GM23338 (cell line): ENCODE results near the gene FAM177A1. TPM values are rescaled to one million over a fixed set of nuclear protein-coding genes. Genes with fewer than 3 reads are reported as not detected.
A peak's percentile ranks its signal among the peaks of the same experiment; 100 is the strongest.

Source experiments
- ATAC-seq: fragments of 200-7000 bp; cut with Tn5 transposase; 3 replicates; pipeline ENCODE4 v1.9.1; 2020
- DNase-seq: peaks from one replicate; pipeline ENCODE4 v3.0.0-alpha.2; 2015; ENCODE audit warnings: low spot score
- H2AFZ ChIP-seq: fragments of 200-600 bp; sonication (generic); 2 replicates; pipeline ENCODE4 v1.8.0; 2016; ENCODE audit warnings: antibody characterized with exemption, mild to moderate bottlenecking, moderate library complexity
- H3F3A ChIP-seq: fragments of 200-600 bp; sonication (generic); replicated peaks from 2 replicates; pipeline ENCODE4 v1.8.0; 2017; ENCODE audit warnings: antibody characterized with exemption, mixed run types, low read depth
- H3K27ac ChIP-seq: fragments of 200-600 bp; sonication (generic); 2 replicates; pipeline ENCODE4 v1.6.1; 2016; ENCODE audit warnings: low read depth
- H3K27me3 ChIP-seq: fragments of 200-600 bp; sonication (generic); 2 replicates; pipeline ENCODE4 v1.8.0; 2016; ENCODE audit warnings: mild to moderate bottlenecking, mixed run types, moderate library complexity; ENCODE audit not compliant: insufficient read depth
- H3K36me3 ChIP-seq: fragments of 200-600 bp; sonication (generic); 2 replicates; pipeline ENCODE4 v1.8.0; 2016; ENCODE audit warnings: mild to moderate bottlenecking; ENCODE audit not compliant: insufficient read depth
- H3K4me1 ChIP-seq: fragments of 200-600 bp; sonication (generic); 2 replicates; pipeline ENCODE4 v1.8.0; 2016; ENCODE audit warnings: mild to moderate bottlenecking, moderate library complexity; ENCODE audit not compliant: insufficient read depth
- H3K4me2 ChIP-seq: fragments of 200-600 bp; sonication (generic); 2 replicates; pipeline ENCODE4 v1.7.1; 2017; ENCODE audit warnings: mixed run types
- H3K4me3 ChIP-seq: fragments of 200-600 bp; sonication (generic); 2 replicates; pipeline ENCODE4 v1.6.1; 2016; ENCODE audit warnings: mixed run types
- H3K79me2 ChIP-seq: fragments of 200-600 bp; sonication (generic); replicated peaks from 2 replicates; pipeline ENCODE4 v1.8.0; 2017; ENCODE audit warnings: mild to moderate bottlenecking; ENCODE audit not compliant: insufficient read depth
- H3K9me2 ChIP-seq: fragments of 200-600 bp; sonication (generic); 2 replicates; pipeline ENCODE4 v1.8.0; 2017; ENCODE audit not compliant: insufficient read depth
- H4K20me1 ChIP-seq: fragments of 200-600 bp; sonication (generic); replicated peaks from 2 replicates; pipeline ENCODE4 v1.8.0; 2017; ENCODE audit warnings: mild to moderate bottlenecking; ENCODE audit not compliant: insufficient read depth
- H3K27ac Mint-ChIP-seq: 2 replicates; pipeline ENCODE4 v1.8.0; 2020; ENCODE audit warnings: inconsistent platforms, mild to moderate bottlenecking, moderate library complexity, mixed read lengths
- H3K27me3 Mint-ChIP-seq: 3 replicates; pipeline ENCODE4 v1.8.0; 2022; ENCODE audit warnings: low read depth, mild to moderate bottlenecking, moderate library complexity, mixed read lengths, inconsistent platforms; ENCODE audit not compliant: insufficient read depth, poor library complexity
- H3K36me3 Mint-ChIP-seq: 3 replicates; pipeline ENCODE4 v1.8.0; 2021; ENCODE audit warnings: low read depth, mild to moderate bottlenecking, inconsistent platforms, moderate library complexity, mixed read lengths
- H3K4me1 Mint-ChIP-seq: 3 replicates; pipeline ENCODE4 v1.8.0; 2020; ENCODE audit warnings: mild to moderate bottlenecking, inconsistent platforms, mixed read lengths
- H3K4me3 Mint-ChIP-seq: 3 replicates; pipeline ENCODE4 v1.8.0; 2021; ENCODE audit warnings: moderate library complexity, mild to moderate bottlenecking, inconsistent platforms, mixed read lengths
- H3K9me3 Mint-ChIP-seq: 3 replicates; pipeline ENCODE4 v1.8.0; 2020; ENCODE audit warnings: moderate library complexity, mild to moderate bottlenecking, inconsistent platforms, mixed read lengths
- CREB1 ChIP-seq: fragments of 250-450 bp; sonication (Bioruptor Pico); IDR thresholded peaks from 2 replicates; pipeline ENCODE4 v1.5.0; 2020; ENCODE audit warnings: low read depth, mild to moderate bottlenecking, moderate library complexity
- ETS1 ChIP-seq: IDR thresholded peaks from 2 replicates; pipeline ENCODE4 v1.6.1; 2016; ENCODE audit warnings: antibody characterized with exemption
- EZH2 ChIP-seq: fragments of 200-600 bp; sonication (generic); IDR thresholded peaks from one replicate; pipeline ENCODE4 v1.8.0; 2017; ENCODE audit warnings: antibody characterized with exemption, mild to moderate bottlenecking, low read depth; ENCODE audit not compliant: unreplicated experiment
- EZH2phosphoT487 ChIP-seq: fragments of 200-600 bp; sonication (generic); IDR thresholded peaks from one replicate; pipeline ENCODE4 v1.8.1; 2018; ENCODE audit warnings: antibody characterized with exemption; ENCODE audit not compliant: unreplicated experiment
- JUNB ChIP-seq: IDR thresholded peaks from one replicate; pipeline ENCODE4 v1.6.1; 2016; ENCODE audit warnings: antibody characterized with exemption; ENCODE audit not compliant: unreplicated experiment
- NANOG ChIP-seq: IDR thresholded peaks from 2 replicates; pipeline ENCODE4 v1.6.1; 2016; ENCODE audit warnings: antibody characterized with exemption, borderline replicate concordance
- POLR2AphosphoS5 ChIP-seq: IDR thresholded peaks from 2 replicates; pipeline ENCODE4 v1.6.1; 2016; ENCODE audit warnings: antibody characterized with exemption, low read depth
- REST ChIP-seq: IDR thresholded peaks from one replicate; pipeline ENCODE4 v1.6.1; 2018; ENCODE audit warnings: antibody characterized with exemption; ENCODE audit not compliant: unreplicated experiment
- STAT1 ChIP-seq: IDR thresholded peaks from one replicate; pipeline ENCODE4 v1.6.1; 2016; ENCODE audit warnings: antibody characterized with exemption; ENCODE audit not compliant: unreplicated experiment
- ZNF114 ChIP-seq: fragments of 250-450 bp; sonication (Bioruptor Pico); IDR thresholded peaks from 2 replicates; pipeline ENCODE4 v1.5.0; 2020; ENCODE audit warnings: mild to moderate bottlenecking, moderate library complexity
- ZNF331 ChIP-seq: fragments of 250-450 bp; sonication (Bioruptor Pico); IDR thresholded peaks from 2 replicates; pipeline ENCODE4 v1.5.0; 2020; ENCODE audit warnings: low read depth, mild to moderate bottlenecking, moderate library complexity
- long read RNA-seq: library from polyadenylated mRNA; unstranded; transcript quantifications from one replicate; pipeline ENCODE4 v2.0.0, GENCODE V29; 2020; ENCODE audit not compliant: unreplicated experiment
- polyA plus RNA-seq: library from polyadenylated mRNA; unstranded; fragments of >200 nt; fragmentation: Nextera tagmentation; extraction: Ambion mirVana; gene quantifications from 2 replicates; pipeline ENCODE4 v1.2.1, GENCODE V29; 2016
- total RNA-seq: library from RNA; depleted of rRNA; stranded (reverse); fragments of >200 nt; shearing (Covaris generic); gene quantifications from 2 replicates; pipeline ENCODE4 v1.2.3, GENCODE V29; 2014; rRNA removed
- TF ChIP-seq, protein P1 (sequence below): fragments of 250-450 bp; sonication (Bioruptor Pico); IDR thresholded peaks from 2 replicates; pipeline ENCODE4 v1.5.0; 2020; ENCODE audit warnings: mild to moderate bottlenecking, moderate library complexity
- TF ChIP-seq, protein P2 (sequence below), 2 experiments: fragments of 200-600 bp in 1 of 2; sonication (generic) in 1 of 2; conservative IDR thresholded peaks; 2 replicates each; pipeline versions ENCODE4 v1.5.1 to v1.6.1; 2016 to 2017; ENCODE audit warnings: antibody characterized with exemption in 2 of 2, low read depth in 2 of 2, mild to moderate bottlenecking in 2 of 2, moderate library complexity in 1 of 2

FAM177A1 gene
- total RNA-seq (21.0 and 22.8 TPM in 2 replicates), polyA plus RNA-seq (72.5 and 74.9 TPM in 2 replicates)
- long read RNA-seq, partial matches to known transcripts = 5 of 16 reads
- long read RNA-seq, other reads (novel, unspliced or antisense) = 3 of 16 reads

DNA sequence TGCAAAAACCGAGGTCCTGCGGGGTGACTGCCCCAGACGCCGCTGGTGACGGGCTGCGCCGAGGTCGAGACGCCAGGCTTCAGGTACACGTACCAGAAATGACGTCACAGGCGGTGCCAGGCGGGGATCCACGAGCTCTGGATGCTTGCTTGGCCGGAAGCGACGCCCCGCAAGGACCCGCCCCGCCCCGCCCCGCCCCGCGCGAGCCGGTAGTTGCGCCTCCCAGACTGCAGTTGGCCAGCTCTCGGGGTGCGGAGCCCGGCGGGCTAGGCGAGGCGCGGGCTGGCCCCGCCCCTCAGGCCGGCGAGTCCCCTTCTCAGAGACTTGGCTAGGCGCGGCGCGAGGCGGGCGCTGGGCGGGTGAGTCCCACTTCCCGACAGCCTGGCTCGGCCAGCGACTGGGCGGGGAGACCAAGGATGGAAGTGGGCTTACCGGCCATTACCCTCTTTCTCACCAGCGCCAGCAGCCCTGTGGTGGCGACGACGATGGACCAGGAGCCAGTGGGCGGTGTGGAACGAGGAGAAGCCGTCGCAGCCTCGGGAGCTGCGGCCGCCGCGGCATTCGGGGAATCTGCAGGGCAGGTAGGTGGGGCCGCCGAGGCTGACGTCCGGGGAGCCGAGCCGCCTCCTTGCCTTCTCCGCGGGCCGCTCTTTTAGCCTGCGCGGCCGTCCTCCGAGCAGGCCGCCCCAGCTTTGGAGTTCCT, at the start of gene FAM177A1:
Gene FAM177A1, plus strand, starts transcription at position 225 of the 703 bp plus-strand sequence. Its CDS starts 192 bp downstream, at position 417.
- Mint-ChIP-seq H3K4me1 (peaks cover 11% of the 10 kb centered on the region), H3K36me3 (peaks cover 9% of the 10 kb centered on the region; the same call in 2 of the 3 replicates), H3K4me3 (peak within 1 kb of the TSS; percentile 97), H3K9me3 (no peaks in the 10 kb centered on the region), H3K27ac (peak within 1 kb of the TSS; percentile 98), H3K27me3 (no peaks in the 10 kb centered on the region)
- H3K27ac ChIP-seq = peak within 1 kb of the TSS; percentile 98
- peak within 1 kb of the TSS; percentile 98 for H2AFZ ChIP-seq
- H3K4me1 ChIP-seq = peaks cover 7% of the 10 kb centered on the region
- H3F3A ChIP-seq = peaks cover 10% of the 10 kb centered on the region
- H3K36me3 ChIP-seq = no peaks in the 10 kb centered on the region
- H4K20me1 ChIP-seq = no peaks in the 10 kb centered on the region
- no peak for TF ChIP-seq EZH2
- TF ChIP-seq EZH2phosphoT487 = no peak
- peak; percentile 87 for TF ChIP-seq POLR2AphosphoS5
- TF ChIP-seq CREB1 = peak; percentile 97
- TF ChIP-seq, protein P1, sequence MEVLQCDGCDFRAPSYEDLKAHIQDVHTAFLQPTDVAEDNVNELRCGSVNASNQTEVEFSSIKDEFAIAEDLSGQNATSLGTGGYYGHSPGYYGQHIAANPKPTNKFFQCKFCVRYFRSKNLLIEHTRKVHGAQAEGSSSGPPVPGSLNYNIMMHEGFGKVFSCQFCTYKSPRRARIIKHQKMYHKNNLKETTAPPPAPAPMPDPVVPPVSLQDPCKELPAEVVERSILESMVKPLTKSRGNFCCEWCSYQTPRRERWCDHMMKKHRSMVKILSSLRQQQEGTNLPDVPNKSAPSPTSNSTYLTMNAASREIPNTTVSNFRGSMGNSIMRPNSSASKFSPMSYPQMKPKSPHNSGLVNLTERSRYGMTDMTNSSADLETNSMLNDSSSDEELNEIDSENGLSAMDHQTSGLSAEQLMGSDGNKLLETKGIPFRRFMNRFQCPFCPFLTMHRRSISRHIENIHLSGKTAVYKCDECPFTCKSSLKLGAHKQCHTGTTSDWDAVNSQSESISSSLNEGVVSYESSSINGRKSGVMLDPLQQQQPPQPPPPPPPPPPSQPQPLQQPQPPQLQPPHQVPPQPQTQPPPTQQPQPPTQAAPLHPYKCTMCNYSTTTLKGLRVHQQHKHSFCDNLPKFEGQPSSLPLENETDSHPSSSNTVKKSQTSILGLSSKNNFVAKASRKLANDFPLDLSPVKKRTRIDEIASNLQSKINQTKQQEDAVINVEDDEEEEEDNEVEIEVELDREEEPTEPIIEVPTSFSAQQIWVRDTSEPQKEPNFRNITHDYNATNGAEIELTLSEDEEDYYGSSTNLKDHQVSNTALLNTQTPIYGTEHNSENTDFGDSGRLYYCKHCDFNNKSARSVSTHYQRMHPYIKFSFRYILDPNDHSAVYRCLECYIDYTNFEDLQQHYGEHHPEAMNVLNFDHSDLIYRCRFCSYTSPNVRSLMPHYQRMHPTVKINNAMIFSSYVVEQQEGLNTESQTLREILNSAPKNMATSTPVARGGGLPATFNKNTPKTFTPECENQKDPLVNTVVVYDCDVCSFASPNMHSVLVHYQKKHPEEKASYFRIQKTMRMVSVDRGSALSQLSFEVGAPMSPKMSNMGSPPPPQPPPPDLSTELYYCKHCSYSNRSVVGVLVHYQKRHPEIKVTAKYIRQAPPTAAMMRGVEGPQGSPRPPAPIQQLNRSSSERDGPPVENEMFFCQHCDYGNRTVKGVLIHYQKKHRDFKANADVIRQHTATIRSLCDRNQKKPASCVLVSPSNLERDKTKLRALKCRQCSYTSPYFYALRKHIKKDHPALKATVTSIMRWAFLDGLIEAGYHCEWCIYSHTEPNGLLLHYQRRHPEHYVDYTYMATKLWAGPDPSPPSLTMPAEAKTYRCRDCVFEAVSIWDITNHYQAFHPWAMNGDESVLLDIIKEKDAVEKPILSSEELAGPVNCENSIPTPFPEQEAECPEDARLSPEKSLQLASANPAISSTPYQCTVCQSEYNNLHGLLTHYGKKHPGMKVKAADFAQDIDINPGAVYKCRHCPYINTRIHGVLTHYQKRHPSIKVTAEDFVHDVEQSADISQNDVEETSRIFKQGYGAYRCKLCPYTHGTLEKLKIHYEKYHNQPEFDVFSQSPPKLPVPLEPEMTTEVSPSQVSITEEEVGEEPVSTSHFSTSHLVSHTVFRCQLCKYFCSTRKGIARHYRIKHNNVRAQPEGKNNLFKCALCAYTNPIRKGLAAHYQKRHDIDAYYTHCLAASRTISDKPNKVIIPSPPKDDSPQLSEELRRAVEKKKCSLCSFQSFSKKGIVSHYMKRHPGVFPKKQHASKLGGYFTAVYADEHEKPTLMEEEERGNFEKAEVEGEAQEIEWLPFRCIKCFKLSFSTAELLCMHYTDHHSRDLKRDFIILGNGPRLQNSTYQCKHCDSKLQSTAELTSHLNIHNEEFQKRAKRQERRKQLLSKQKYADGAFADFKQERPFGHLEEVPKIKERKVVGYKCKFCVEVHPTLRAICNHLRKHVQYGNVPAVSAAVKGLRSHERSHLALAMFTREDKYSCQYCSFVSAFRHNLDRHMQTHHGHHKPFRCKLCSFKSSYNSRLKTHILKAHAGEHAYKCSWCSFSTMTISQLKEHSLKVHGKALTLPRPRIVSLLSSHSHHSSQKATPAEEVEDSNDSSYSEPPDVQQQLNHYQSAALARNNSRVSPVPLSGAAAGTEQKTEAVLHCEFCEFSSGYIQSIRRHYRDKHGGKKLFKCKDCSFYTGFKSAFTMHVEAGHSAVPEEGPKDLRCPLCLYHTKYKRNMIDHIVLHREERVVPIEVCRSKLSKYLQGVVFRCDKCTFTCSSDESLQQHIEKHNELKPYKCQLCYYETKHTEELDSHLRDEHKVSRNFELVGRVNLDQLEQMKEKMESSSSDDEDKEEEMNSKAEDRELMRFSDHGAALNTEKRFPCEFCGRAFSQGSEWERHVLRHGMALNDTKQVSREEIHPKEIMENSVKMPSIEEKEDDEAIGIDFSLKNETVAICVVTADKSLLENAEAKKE (CRISPR knock-in tag) = no peak
- TF ChIP-seq REST = no peak
- no peak for TF ChIP-seq STAT1
- TF ChIP-seq JUNB = no peak
- no peak for TF ChIP-seq NANOG
- no peak for TF ChIP-seq ZNF331 (CRISPR knock-in tag)
- TF ChIP-seq ETS1 = no peak
- no peak for TF ChIP-seq ZNF114
- TF ChIP-seq, protein P2, sequence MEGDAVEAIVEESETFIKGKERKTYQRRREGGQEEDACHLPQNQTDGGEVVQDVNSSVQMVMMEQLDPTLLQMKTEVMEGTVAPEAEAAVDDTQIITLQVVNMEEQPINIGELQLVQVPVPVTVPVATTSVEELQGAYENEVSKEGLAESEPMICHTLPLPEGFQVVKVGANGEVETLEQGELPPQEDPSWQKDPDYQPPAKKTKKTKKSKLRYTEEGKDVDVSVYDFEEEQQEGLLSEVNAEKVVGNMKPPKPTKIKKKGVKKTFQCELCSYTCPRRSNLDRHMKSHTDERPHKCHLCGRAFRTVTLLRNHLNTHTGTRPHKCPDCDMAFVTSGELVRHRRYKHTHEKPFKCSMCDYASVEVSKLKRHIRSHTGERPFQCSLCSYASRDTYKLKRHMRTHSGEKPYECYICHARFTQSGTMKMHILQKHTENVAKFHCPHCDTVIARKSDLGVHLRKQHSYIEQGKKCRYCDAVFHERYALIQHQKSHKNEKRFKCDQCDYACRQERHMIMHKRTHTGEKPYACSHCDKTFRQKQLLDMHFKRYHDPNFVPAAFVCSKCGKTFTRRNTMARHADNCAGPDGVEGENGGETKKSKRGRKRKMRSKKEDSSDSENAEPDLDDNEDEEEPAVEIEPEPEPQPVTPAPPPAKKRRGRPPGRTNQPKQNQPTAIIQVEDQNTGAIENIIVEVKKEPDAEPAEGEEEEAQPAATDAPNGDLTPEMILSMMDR (conservative IDR thresholded peaks at IDR 0.05; ENCODE audit: low read depth in 2 of 2) = no peak
- H3K4me2 ChIP-seq = peak within 1 kb of the TSS; percentile 95
- H3K79me2 ChIP-seq = peaks cover 16% of the 10 kb centered on the region
- DNase-seq (peak; percentile 99), ATAC-seq (peak; percentile 97)
- H3K4me3 ChIP-seq = peak within 1 kb of the TSS; percentile 87
- H3K9me2 ChIP-seq = no peaks in the 10 kb centered on the region
- H3K27me3 ChIP-seq = no peaks in the 10 kb centered on the region
